Mesothelial cell of epicardium (in vitro differentiated cells): ENCODE results near the gene CPA5. TPM values are rescaled to one million over a fixed set of nuclear protein-coding genes. Genes with fewer than 3 reads are reported as not detected.

ENCODE experiments used
- DNase-seq, 2 experiments: peaks; one replicate each; pipeline ENCODE4 v3.0.0; 2021; ENCODE audit warnings: low spot score in 2 of 2; ENCODE audit not compliant: unreplicated experiment in 2 of 2
- H3K27ac Mint-ChIP-seq: 2 replicates; pipeline ENCODE4 v1.8.0; 2021; ENCODE audit warnings: mixed read lengths
- H3K27me3 Mint-ChIP-seq: 2 replicates; pipeline ENCODE4 v1.8.0; 2021; ENCODE audit warnings: low read depth, mixed read lengths
- H3K36me3 Mint-ChIP-seq: 2 replicates; pipeline ENCODE4 v1.8.0; 2021; ENCODE audit warnings: mixed read lengths
- H3K4me1 Mint-ChIP-seq: 2 replicates; pipeline ENCODE4 v1.8.0; 2021; ENCODE audit warnings: mixed read lengths
- H3K4me3 Mint-ChIP-seq: 2 replicates; pipeline ENCODE4 v1.8.0; 2021; ENCODE audit warnings: mild to moderate bottlenecking, moderate library complexity, mixed read lengths
- H3K9me3 Mint-ChIP-seq: 2 replicates; pipeline ENCODE4 v1.8.0; 2021; ENCODE audit warnings: mixed read lengths
- total RNA-seq: library from RNA; stranded (reverse); gene quantifications from 3 replicates; pipeline ENCODE4 v1.2.1, GENCODE V29; 2021
- TF ChIP-seq, protein P1 (sequence below): fragments of 200-600 bp; sonication (generic); IDR thresholded peaks from one replicate; pipeline ENCODE4 v1.5.0; 2021; ENCODE audit warnings: antibody characterized with exemption; ENCODE audit not compliant: unreplicated experiment

CPA5 gene
- total RNA-seq, 1 donor from 2014 or later, result not detected

DNA sequence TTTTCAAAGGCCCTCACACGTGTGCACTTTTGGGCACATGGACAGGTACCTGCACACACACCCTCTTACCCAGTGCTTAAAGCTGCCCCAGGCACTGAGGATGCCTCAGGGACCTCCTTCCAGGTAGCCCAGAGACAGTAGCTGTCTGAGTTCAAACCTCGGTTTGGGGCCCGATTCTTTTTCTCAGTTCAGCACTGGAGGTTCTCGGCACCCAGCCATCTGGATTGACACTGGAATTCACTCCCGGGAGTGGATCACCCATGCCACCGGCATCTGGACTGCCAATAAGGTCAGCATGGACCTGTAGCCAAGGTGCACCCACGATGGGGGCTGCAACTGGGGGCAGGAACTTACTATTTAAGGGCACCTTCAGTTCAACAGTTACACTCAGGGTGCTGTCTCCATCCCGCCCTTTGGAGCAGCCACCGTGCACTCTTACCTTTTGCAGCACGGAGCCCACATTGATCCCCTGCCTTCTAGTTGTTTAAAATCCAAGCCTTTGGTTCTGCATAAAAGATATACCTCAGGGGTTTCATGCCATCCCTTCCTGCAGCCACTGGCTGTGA is 17.7 kb downstream of the CPA5 start:
- peaks cover 38% of the 10 kb centered on the region for H3K4me1 Mint-ChIP-seq

DNA sequence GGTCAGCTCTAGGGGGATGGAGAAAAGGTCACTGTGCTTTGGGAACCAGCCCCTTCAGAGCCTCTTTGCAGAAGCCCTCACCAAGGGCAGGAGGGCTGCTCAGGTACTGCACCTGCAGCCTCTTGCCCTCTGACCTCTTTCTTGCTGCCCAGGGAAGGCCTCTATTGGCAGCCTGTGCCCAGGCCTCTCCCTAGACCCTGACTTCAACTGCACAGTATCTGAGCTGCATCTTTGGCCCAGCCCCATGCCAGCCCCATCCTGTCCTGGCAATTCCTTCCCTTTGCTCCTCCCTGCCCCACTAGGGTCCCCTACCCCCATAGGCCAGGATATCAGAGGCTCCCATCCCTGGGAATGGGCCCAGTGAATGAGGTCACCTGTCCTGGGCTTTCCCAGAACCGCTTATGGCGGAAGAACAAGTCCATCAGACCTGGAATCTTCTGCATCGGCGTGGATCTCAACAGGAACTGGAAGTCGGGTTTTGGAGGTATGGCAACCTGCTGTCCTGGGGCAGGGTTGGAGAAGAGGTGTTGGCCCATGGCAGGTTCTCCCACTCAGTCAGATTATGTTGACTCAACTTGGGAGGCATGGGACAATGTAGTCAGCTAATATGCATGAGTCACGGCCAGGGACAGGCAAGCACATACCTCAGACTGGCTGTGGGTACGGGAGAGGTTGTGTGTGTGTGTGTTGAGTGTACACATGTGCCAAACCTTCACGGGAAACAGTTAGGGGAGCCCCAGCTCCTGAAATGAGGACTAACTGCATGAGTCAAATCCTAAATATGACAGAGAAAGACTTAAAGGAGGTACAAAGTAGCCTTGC is 18.6 kb downstream of the CPA5 start:
- peaks cover 12% of the 10 kb centered on the region for H3K36me3 Mint-ChIP-seq
- H3K27me3 Mint-ChIP-seq, result no peaks in the 10 kb centered on the region
- H3K9me3 Mint-ChIP-seq, result peaks cover 19% of the 10 kb centered on the region
- peak overlapping the region; percentile 8 for H3K27ac Mint-ChIP-seq
- H3K4me1 Mint-ChIP-seq, result peaks cover 36% of the 10 kb centered on the region
- TF ChIP-seq, protein P1, sequence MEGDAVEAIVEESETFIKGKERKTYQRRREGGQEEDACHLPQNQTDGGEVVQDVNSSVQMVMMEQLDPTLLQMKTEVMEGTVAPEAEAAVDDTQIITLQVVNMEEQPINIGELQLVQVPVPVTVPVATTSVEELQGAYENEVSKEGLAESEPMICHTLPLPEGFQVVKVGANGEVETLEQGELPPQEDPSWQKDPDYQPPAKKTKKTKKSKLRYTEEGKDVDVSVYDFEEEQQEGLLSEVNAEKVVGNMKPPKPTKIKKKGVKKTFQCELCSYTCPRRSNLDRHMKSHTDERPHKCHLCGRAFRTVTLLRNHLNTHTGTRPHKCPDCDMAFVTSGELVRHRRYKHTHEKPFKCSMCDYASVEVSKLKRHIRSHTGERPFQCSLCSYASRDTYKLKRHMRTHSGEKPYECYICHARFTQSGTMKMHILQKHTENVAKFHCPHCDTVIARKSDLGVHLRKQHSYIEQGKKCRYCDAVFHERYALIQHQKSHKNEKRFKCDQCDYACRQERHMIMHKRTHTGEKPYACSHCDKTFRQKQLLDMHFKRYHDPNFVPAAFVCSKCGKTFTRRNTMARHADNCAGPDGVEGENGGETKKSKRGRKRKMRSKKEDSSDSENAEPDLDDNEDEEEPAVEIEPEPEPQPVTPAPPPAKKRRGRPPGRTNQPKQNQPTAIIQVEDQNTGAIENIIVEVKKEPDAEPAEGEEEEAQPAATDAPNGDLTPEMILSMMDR, result no peak
- H3K4me3 Mint-ChIP-seq, result no peak overlapping the region
- no peak for DNase-seq

More for the DNA sequence above, 17.7 kb downstream of the CPA5 start:
- H3K27me3 Mint-ChIP-seq, result no peaks in the 10 kb centered on the region
- H3K9me3 Mint-ChIP-seq, result peaks cover 19% of the 10 kb centered on the region
- no peak overlapping the region for H3K27ac Mint-ChIP-seq
- no peak overlapping the region for H3K4me3 Mint-ChIP-seq
- no peak for DNase-seq
- peaks cover 12% of the 10 kb centered on the region for H3K36me3 Mint-ChIP-seq
- TF ChIP-seq, protein P1, result no peak

DNA sequence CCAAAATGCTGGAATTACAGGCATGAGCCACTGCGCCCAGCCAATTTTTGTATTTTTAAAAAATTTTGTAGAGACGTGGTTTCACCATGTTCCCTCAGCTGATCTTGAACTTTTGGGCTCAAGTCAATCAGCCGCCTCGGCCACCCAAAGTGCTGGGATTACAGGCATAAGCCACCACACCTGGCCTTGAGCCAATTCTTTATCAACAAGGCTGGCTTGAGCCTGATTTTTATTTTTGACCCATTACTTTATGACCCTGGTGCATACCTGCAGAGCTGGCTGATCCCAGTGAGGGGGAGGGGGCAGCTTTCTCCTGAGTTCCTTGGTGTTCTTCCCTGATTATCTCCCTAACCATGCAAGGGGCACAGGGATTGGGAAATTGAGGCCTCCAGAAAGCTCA is 19.8 kb downstream of the CPA5 start:
- TF ChIP-seq, protein P1, result no peak
- Mint-ChIP-seq H3K36me3 (peaks cover 10% of the 10 kb centered on the region), H3K4me3 (no peak overlapping the region), H3K27ac (peak overlapping the region; percentile 97), H3K4me1 (peaks cover 48% of the 10 kb centered on the region), H3K9me3 (peaks cover 16% of the 10 kb centered on the region), H3K27me3 (no peaks in the 10 kb centered on the region)
- no peak for DNase-seq

DNA sequence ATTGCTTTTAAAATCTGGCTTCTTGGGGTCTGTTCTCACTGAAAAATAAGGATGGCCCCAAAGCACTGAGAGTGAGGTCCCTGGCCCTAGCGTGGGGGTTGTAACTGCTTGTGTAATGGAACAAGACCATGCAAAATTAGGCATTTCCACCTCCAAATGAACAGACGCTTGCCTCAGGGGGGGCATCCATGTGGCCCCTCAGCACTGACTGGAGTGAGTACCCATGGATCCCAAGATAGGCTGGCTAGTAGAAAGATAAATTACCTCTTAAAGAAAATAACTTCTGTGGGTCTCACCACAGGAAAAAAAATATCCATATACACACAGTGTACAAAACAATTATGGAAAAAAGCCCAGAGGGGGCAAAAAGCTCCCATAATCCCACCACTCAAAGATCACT is 20.5 kb downstream of the CPA5 start:
- no peak for DNase-seq
- H3K4me3 Mint-ChIP-seq, result no peak overlapping the region
- H3K27me3 Mint-ChIP-seq, result no peaks in the 10 kb centered on the region
- TF ChIP-seq, protein P1, result no peak
- peak overlapping the region; percentile 97 for H3K27ac Mint-ChIP-seq
- H3K9me3 Mint-ChIP-seq, result peaks cover 10% of the 10 kb centered on the region
- H3K36me3 Mint-ChIP-seq, result peaks cover 5% of the 10 kb centered on the region
- H3K4me1 Mint-ChIP-seq, result peaks cover 54% of the 10 kb centered on the region

DNA sequence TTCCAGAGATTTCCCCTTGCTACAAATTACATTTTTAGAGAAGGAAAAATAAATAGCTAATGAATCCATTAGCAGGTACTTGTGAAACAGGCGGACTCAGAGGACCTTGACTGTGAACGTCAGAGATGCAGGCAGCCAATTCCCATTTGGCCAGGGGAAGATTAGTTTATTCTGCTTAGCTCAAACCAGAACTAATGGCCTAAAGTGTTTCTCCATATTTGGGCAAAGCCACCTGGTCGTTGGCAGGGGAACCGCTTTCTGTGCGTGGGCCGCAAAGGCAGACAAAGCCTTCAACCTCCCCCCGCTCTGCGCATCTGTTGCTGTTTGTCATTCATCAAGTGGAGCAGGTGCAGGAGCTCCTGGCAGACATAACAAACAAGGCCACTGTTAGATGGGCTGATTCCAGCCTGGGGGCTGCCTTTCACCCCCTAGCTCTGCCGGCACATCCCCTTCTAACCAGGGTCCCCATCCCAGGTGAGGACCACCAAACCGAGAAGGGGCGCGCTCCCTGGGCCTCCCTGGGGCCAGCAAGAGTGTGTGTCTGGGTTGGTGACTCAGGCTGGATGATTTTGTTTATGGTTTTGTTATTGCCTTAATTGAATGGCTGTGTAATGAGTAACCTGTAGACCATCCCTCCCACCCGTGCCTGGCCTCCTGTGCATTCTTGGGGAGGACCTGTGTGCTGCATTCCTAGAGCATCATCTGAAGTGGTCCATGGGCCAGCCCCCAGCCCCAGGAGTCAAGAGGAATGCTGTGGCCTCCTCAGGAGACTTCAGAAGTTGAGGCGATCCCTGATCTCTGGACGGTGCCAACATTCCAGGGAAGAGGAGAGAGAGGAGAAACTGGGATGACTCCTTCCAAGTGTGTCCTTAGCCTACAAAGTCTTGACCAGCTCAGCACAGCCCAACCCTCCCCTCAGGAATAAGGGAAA is 21.2 kb downstream of the CPA5 start:
- DNase-seq, result peak in 1 of 2 experiments; percentile 70
- Mint-ChIP-seq H3K4me3 (no peak overlapping the region), H3K9me3 (peaks cover 3% of the 10 kb centered on the region), H3K4me1 (peaks cover 59% of the 10 kb centered on the region), H3K36me3 (no peaks in the 10 kb centered on the region), H3K27me3 (no peaks in the 10 kb centered on the region), H3K27ac (peak overlapping the region; percentile 97)
- TF ChIP-seq, protein P1, result no peak
